Mesenchymal stem cell (in vitro differentiated cells and primary cell): Measurements from ENCODE around the gene AKAP6.

Experiments
- DNase-seq: peaks from one replicate; pipeline ENCODE4 v3.0.0-alpha.2; 2013
- H2AFZ ChIP-seq: one replicate; pipeline ENCODE4 v1.6.1; 2013; ENCODE audit warnings: low read depth, mild to moderate bottlenecking, control low read depth, inconsistent platforms, low read length, moderate library complexity
- H2AK5ac ChIP-seq: 2 replicates; pipeline ENCODE4 v1.6.1; 2013; ENCODE audit warnings: low read length, moderate library complexity, mild to moderate bottlenecking, inconsistent platforms; ENCODE audit not compliant: severe bottlenecking
- H2BK120ac ChIP-seq: one replicate; pipeline ENCODE4 v1.6.1; 2013; ENCODE audit warnings: low read depth, mild to moderate bottlenecking, inconsistent platforms, low read length, moderate library complexity
- H2BK12ac ChIP-seq, 2 experiments: one replicate each; pipeline ENCODE4 v1.6.1; 2013; ENCODE audit warnings: inconsistent platforms in 2 of 2, low read length in 2 of 2, mild to moderate bottlenecking in 2 of 2, moderate library complexity in 2 of 2, control low read depth in 1 of 2
- H2BK15ac ChIP-seq: one replicate; pipeline ENCODE4 v1.6.1; 2013; ENCODE audit warnings: mild to moderate bottlenecking, low read depth, inconsistent platforms; ENCODE audit not compliant: poor library complexity, severe bottlenecking
- H2BK5ac ChIP-seq: 2 replicates; pipeline ENCODE4 v1.6.1; 2013; ENCODE audit warnings: low read depth, mild to moderate bottlenecking, low read length, control low read depth, inconsistent platforms; ENCODE audit not compliant: poor library complexity, severe bottlenecking
- H3K14ac ChIP-seq, 2 experiments: one replicate each; pipeline ENCODE4 v1.6.1; 2013; ENCODE audit warnings: inconsistent platforms in 2 of 2, low read length in 2 of 2, control low read depth in 1 of 2, mild to moderate bottlenecking in 1 of 2, moderate library complexity in 1 of 2
- H3K18ac ChIP-seq, 2 experiments: one replicate each; pipeline ENCODE4 v1.6.1; 2013; ENCODE audit warnings: inconsistent platforms in 2 of 2, low read length in 2 of 2, control low read depth in 1 of 2, low read depth in 1 of 2, mild to moderate bottlenecking in 1 of 2
- H3K23ac ChIP-seq, 2 experiments: one replicate each; pipeline ENCODE4 v1.6.1; 2013; ENCODE audit warnings: inconsistent platforms in 2 of 2, low read length in 2 of 2, mild to moderate bottlenecking in 2 of 2, moderate library complexity in 2 of 2, control low read depth in 1 of 2
- H3K27ac ChIP-seq: 2 replicates; pipeline ENCODE4 v1.5.1; 2013; ENCODE audit warnings: mild to moderate bottlenecking, moderate library complexity, low read length, control low read depth, inconsistent platforms; ENCODE audit not compliant: poor library complexity, severe bottlenecking
- H3K27me3 ChIP-seq, 2 experiments: 2 replicates each; pipeline versions ENCODE4 v1.6.1 to v1.7.0; 2013; ENCODE audit warnings: low read length in 2 of 2, mild to moderate bottlenecking in 2 of 2, moderate library complexity in 2 of 2, control low read depth in 1 of 2, inconsistent platforms in 1 of 2; ENCODE audit not compliant: control insufficient read depth in 1 of 2, insufficient read depth in 1 of 2
- H3K36me3 ChIP-seq, 2 experiments: 2 replicates each; pipeline versions ENCODE4 v1.6.1 to v1.7.0; 2013; ENCODE audit warnings: low read length in 2 of 2, control low read depth in 1 of 2, inconsistent platforms in 1 of 2, low read depth in 1 of 2, mild to moderate bottlenecking in 1 of 2; ENCODE audit not compliant: insufficient read depth in 2 of 2, control insufficient read depth in 1 of 2
- H3K4ac ChIP-seq, 2 experiments: one replicate each; pipeline ENCODE4 v1.6.1; 2013; ENCODE audit warnings: inconsistent platforms in 2 of 2, low read length in 2 of 2, mild to moderate bottlenecking in 2 of 2, moderate library complexity in 2 of 2, control low read depth in 1 of 2, low read depth in 1 of 2
- H3K4me1 ChIP-seq: 2 replicates; pipeline ENCODE4 v1.6.1; 2013; ENCODE audit warnings: low read depth, low read length, control low read depth; ENCODE audit not compliant: control insufficient read depth, insufficient read depth
- H3K4me2 ChIP-seq: 2 replicates; pipeline ENCODE4 v1.6.1; 2013; ENCODE audit warnings: low read length, mild to moderate bottlenecking, inconsistent platforms; ENCODE audit not compliant: poor library complexity, severe bottlenecking
- H3K4me3 ChIP-seq, 2 experiments: 2 replicates each; pipeline versions ENCODE4 v1.5.1 to v1.7.0; 2013; ENCODE audit warnings: low read length in 2 of 2, mild to moderate bottlenecking in 2 of 2, control low read depth in 1 of 2, low read depth in 1 of 2; ENCODE audit not compliant: insufficient read depth in 1 of 2
- H3K79me1 ChIP-seq: replicated peaks from 2 replicates; pipeline ENCODE4 v1.6.1; 2013; ENCODE audit warnings: mild to moderate bottlenecking, control low read depth, low read length, inconsistent platforms; ENCODE audit not compliant: poor library complexity, severe bottlenecking
- H3K9ac ChIP-seq: 2 replicates; pipeline ENCODE4 v1.7.0; 2013; ENCODE audit warnings: mild to moderate bottlenecking, low read length, moderate library complexity
- H3K9me3 ChIP-seq: 2 replicates; pipeline ENCODE4 v1.7.0; 2013; ENCODE audit warnings: mild to moderate bottlenecking, low read length; ENCODE audit not compliant: control insufficient read depth
- H4K8ac ChIP-seq: one replicate; pipeline ENCODE4 v1.6.1; 2013; ENCODE audit warnings: inconsistent platforms, mild to moderate bottlenecking, low read length, moderate library complexity
- H4K91ac ChIP-seq: one replicate; pipeline ENCODE4 v1.6.1; 2013; ENCODE audit warnings: mild to moderate bottlenecking, low read length, inconsistent platforms
- WGBS: methylation state at CpG from one replicate; pipeline ENCODE4 v1.1.7; 2013; ENCODE audit warnings: mixed read lengths; 5-methylcytosine and 5-hydroxymethylcytosine counted together

AKAP6 gene

GRCh38 chr14:32601069-32601468 lies 272.0 kb downstream of the AKAP6 start:
- Histone ChIP-seq H3K4me2 (no peak overlapping the region), H3K4ac (no peak overlapping the region), H2BK15ac (no peak overlapping the region), H2AFZ (no peak overlapping the region), H3K27ac (no peak overlapping the region), H3K27me3 (no peaks in the 10 kb centered on the region), H3K18ac (no peak overlapping the region), H3K9ac (no peak overlapping the region), H3K9me3 (no peaks in the 10 kb centered on the region), H3K36me3 (no peaks in the 10 kb centered on the region), H3K4me3 (no peak overlapping the region), H2BK12ac (no peak overlapping the region), H2AK5ac (no peak overlapping the region), H3K23ac (no peak overlapping the region), H4K8ac (no peak overlapping the region), H4K91ac (no peak overlapping the region), H3K4me1 (no peaks in the 10 kb centered on the region), H2BK5ac (no peak overlapping the region), H3K14ac (no peak overlapping the region), H3K79me1 (no peaks in the 10 kb centered on the region), H2BK120ac (no peak overlapping the region)
- DNase-seq: no peak
- no CpG with 5 or more reads among the region's 2 CpGs for WGBS

- WGBS: 75% methylated on average over 3 of the region's 3 CpGs
Measured at GRCh38 chr14:32601906-32602305, 272.8 kb downstream of the AKAP6 start.

GRCh38 chr14:32602699-32603098 lies 273.6 kb downstream of the AKAP6 start:
- H3K23ac ChIP-seq: no peak overlapping the region
- peak overlapping the region in 1 of 2 experiments; percentile 32 for H3K4ac ChIP-seq
- no peak overlapping the region for H3K9ac ChIP-seq
- peak overlapping the region; percentile 19 to 97 for H2BK12ac ChIP-seq
- no peak overlapping the region for H3K27ac ChIP-seq
- H3K9me3 ChIP-seq: no peaks in the 10 kb centered on the region
- peak overlapping the region in 1 of 2 experiments; percentile 58 for H3K18ac ChIP-seq
- H3K4me2 ChIP-seq: no peak overlapping the region
- no peak for DNase-seq
- H4K91ac ChIP-seq: peak overlapping the region; percentile 68
- WGBS: 78% methylated on average over 7 of the region's 7 CpGs
- H3K27me3 ChIP-seq: no peaks in the 10 kb centered on the region
- H2BK15ac ChIP-seq: no peak overlapping the region
- no peak overlapping the region for H4K8ac ChIP-seq
- H3K4me1 ChIP-seq: no peaks in the 10 kb centered on the region
- H3K14ac ChIP-seq: no peak overlapping the region
- no peaks in the 10 kb centered on the region for H3K36me3 ChIP-seq
- no peaks in the 10 kb centered on the region for H3K79me1 ChIP-seq
- peak overlapping the region; percentile 5 for H2BK120ac ChIP-seq
- H3K4me3 ChIP-seq: no peak overlapping the region
- H2BK5ac ChIP-seq: no peak overlapping the region
- H2AFZ ChIP-seq: no peak overlapping the region
- H2AK5ac ChIP-seq: no peak overlapping the region

More at GRCh38 chr14:32601906-32602305, 272.8 kb downstream of the AKAP6 start:
- Histone ChIP-seq H3K27me3 (no peaks in the 10 kb centered on the region), H2BK120ac (peak overlapping the region; percentile 43), H2BK15ac (no peak overlapping the region), H3K14ac (no peak overlapping the region), H2BK12ac (peak overlapping the region in 1 of 2 experiments; percentile 3), H2AFZ (no peak overlapping the region), H2BK5ac (no peak overlapping the region), H3K23ac (no peak overlapping the region), H3K9me3 (no peaks in the 10 kb centered on the region), H3K4me1 (no peaks in the 10 kb centered on the region), H3K4me3 (no peak overlapping the region), H4K91ac (no peak overlapping the region), H3K4me2 (no peak overlapping the region), H3K18ac (peak overlapping the region in 1 of 2 experiments; percentile 49), H3K4ac (no peak overlapping the region), H3K36me3 (no peaks in the 10 kb centered on the region), H3K27ac (no peak overlapping the region), H3K9ac (peak overlapping the region; percentile 11), H3K79me1 (no peaks in the 10 kb centered on the region), H2AK5ac (no peak overlapping the region), H4K8ac (peak overlapping the region; percentile 30)
- no peak for DNase-seq

- no peak overlapping the region for H3K18ac ChIP-seq
- no peak overlapping the region for H3K4ac ChIP-seq
- H4K8ac ChIP-seq: no peak overlapping the region
- H2BK15ac ChIP-seq: no peak overlapping the region
- H2AFZ ChIP-seq: no peak overlapping the region
- H4K91ac ChIP-seq: no peak overlapping the region
- DNase-seq: no peak
- no peaks in the 10 kb centered on the region for H3K9me3 ChIP-seq
- H2BK5ac ChIP-seq: no peak overlapping the region
- no peak overlapping the region for H3K4me3 ChIP-seq
- H3K14ac ChIP-seq: no peak overlapping the region
- H3K23ac ChIP-seq: no peak overlapping the region
- H3K9ac ChIP-seq: no peak overlapping the region
- no peak overlapping the region for H2AK5ac ChIP-seq
- H3K36me3 ChIP-seq: no peaks in the 10 kb centered on the region
- no peak overlapping the region for H2BK12ac ChIP-seq
- no peaks in the 10 kb centered on the region for H3K4me1 ChIP-seq
- H3K27ac ChIP-seq: no peak overlapping the region
- H3K4me2 ChIP-seq: no peak overlapping the region
- no peak overlapping the region for H2BK120ac ChIP-seq
- 100% methylated on average over 1 of the region's 2 CpGs for WGBS
- H3K79me1 ChIP-seq: no peaks in the 10 kb centered on the region
- no peaks in the 10 kb centered on the region for H3K27me3 ChIP-seq
Measured at GRCh38 chr14:32603992-32604565, 275.0 kb downstream of the AKAP6 start.
